G401 (cell line): Measurements from ENCODE around the gene AFAP1L1. TPM values are rescaled to one million over a fixed set of nuclear protein-coding genes. Genes with fewer than 3 reads are reported as not detected.
"Not testable (repeated sequence)": the region's sequence is repeated elsewhere in the genome, so short reads cannot be mapped to it uniquely, and the experiment has no call there.

ENCODE experiments used
- DNase-seq: peaks from one replicate; pipeline ENCODE4 v3.0.0-alpha.2; 2015; ENCODE audit warnings: low spot score
- in situ Hi-C: cut with HindIII; loops from 2 replicates; pipeline ENCODE4 v1.10.0; 2016; ENCODE audit warnings: low sequenced_read_pairs, mixed read lengths
- total RNA-seq: library from RNA; depleted of rRNA; stranded (reverse); fragments of >200 nt; shearing (Covaris generic); gene quantifications from 2 replicates; pipeline ENCODE4 v1.2.3, GENCODE V29; 2014

AFAP1L1 gene
- total RNA-seq, 1 experiment from 2014 or later, result 0.14 TPM

GRCh38 chr5:149257889-149258705, 13.6 kb upstream of the AFAP1L1 start:
- in situ Hi-C loops, result no loop called here
- DNase-seq, result no peak

GRCh38 chr5:149260761-149261160, 10.9 kb upstream of the AFAP1L1 start:
- in situ Hi-C loops, result no loop called here

GRCh38 chr5:149261246-149261645, 10.4 kb upstream of the AFAP1L1 start:
- no peak for DNase-seq
- in situ Hi-C loops, result no loop called here

More at GRCh38 chr5:149260761-149261160, 10.9 kb upstream of the AFAP1L1 start:
- no peak for DNase-seq

GRCh38 chr5:149262315-149262714, 9.3 kb upstream of the AFAP1L1 start:
- no peak for DNase-seq
- in situ Hi-C loops, result no loop called here

- peak; percentile 81 for DNase-seq
- in situ Hi-C loops, result no loop called here
Observed at GRCh38 chr5:149264439-149265067, 7.1 kb upstream of the AFAP1L1 start.

GRCh38 chr5:149265068-149265465, 6.6 kb upstream of the AFAP1L1 start:
- in situ Hi-C loops, result no loop called here
- DNase-seq, result no peak

- in situ Hi-C loops, result no loop called here
- no peak for DNase-seq
Observed at GRCh38 chr5:149265597-149265996, 6.1 kb upstream of the AFAP1L1 start.

GRCh38 chr5:149267241-149267973, 4.3 kb upstream of the AFAP1L1 start:
- in situ Hi-C loops, result no loop called here
- no peak for DNase-seq

GRCh38 chr5:149268928-149269557, 2.6 kb upstream of the AFAP1L1 start:
- in situ Hi-C loops, result no loop called here
- peak; percentile 81 for DNase-seq

GRCh38 chr5:149271195-149271715, 404 bp upstream of the AFAP1L1 start:
- peak; percentile 23 for DNase-seq
- in situ Hi-C loops, result no loop called here

GRCh38 chr5:149272781-149273180, 1.1 kb downstream of the AFAP1L1 start:
- in situ Hi-C loops, DNase-seq: not testable (repeated sequence)

GRCh38 chr5:149273237-149273636, 1.6 kb downstream of the AFAP1L1 start:
- in situ Hi-C loops, result no loop called here
- no peak for DNase-seq

- DNase-seq, result no peak
- in situ Hi-C loops, result no loop called here
Observed at GRCh38 chr5:149273950-149274349, 2.3 kb downstream of the AFAP1L1 start.

- DNase-seq, result no peak
- in situ Hi-C loops, result no loop called here
Observed at GRCh38 chr5:149274939-149275338, 3.3 kb downstream of the AFAP1L1 start.

GRCh38 chr5:149277801-149278200, 6.1 kb downstream of the AFAP1L1 start:
- in situ Hi-C loops, result no loop called here
- DNase-seq, result no peak

GRCh38 chr5:149278451-149279210, 7.0 kb downstream of the AFAP1L1 start:
- in situ Hi-C loops, result no loop called here
- DNase-seq, result no peak

- in situ Hi-C loops, result no loop called here
Observed at GRCh38 chr5:149279661-149280060, 8.0 kb downstream of the AFAP1L1 start.

GRCh38 chr5:149280124-149280523, 8.5 kb downstream of the AFAP1L1 start:
- no peak for DNase-seq
- in situ Hi-C loops, result no loop called here

More at GRCh38 chr5:149279661-149280060, 8.0 kb downstream of the AFAP1L1 start:
- DNase-seq, result no peak

- in situ Hi-C loops, result no loop called here
- no peak for DNase-seq
Observed at GRCh38 chr5:149280802-149281201, 9.1 kb downstream of the AFAP1L1 start.
